GM19238 (cell line): ENCODE results near the gene NFS1.

Experiments used
- DNase-seq: peaks from one replicate; pipeline ENCODE4 v3.0.0; 2011; ENCODE audit warnings: low spot score; ENCODE audit not compliant: insufficient read length

NFS1 gene

DNA sequence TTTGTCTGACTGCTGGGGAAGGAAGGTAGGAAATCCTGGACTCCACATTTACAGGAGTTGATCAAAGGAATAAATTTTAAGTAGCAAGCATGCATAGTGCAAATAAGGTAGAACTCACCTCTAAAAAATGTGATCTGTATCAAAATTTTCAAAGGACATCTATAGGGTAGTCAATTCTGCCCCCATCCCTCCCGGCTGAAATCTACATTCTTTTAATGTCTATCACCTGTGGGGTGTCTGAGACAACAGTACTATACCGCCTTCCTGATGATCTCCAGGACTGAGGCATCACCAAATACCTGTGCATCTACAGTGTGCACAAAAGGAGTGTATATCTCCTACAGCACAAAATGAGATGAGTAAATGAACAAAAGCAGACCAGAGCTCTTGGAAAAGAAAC, 54.3 kb downstream of the NFS1 start:
- DNase-seq = no peak

DNA sequence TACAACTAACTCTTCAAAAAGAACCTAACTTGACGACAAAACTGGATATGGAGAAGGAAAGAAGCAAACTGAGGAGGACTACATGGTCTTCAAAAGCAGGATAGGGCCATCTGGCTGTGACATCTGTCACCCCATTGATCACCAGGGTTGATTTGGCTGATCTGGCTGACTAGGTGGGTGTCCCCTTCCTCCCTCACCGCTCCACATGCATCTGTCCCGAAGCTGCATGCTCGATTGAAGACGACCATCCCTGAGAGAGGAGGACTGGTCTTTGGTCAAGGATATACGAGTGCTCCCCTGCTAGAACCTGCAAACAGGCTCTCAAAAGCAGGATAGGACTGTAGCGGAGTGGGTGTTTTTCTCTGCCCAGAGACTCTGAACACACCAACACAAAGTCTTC, 56.1 kb downstream of the NFS1 start:
- no peak for DNase-seq

DNA sequence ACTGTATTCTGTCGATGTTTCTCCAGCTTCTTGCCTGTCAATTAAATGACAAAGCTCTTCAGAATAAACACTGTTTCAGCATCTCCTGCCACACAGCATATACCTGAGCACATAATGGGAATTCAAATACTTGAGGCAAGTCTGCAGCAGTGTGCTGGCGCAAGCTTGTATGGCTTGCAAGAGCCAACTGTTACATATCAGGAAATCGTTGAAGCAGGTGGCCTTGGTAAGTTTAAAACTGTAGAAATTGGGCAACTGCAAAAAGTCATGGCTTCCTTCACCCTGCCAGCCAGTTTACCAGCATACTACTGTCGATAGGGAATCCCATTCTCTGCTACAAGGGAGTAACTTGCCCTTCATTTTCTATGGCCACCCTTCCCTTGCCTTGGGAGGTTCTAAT, 57.4 kb downstream of the NFS1 start:
- DNase-seq = no peak

DNA sequence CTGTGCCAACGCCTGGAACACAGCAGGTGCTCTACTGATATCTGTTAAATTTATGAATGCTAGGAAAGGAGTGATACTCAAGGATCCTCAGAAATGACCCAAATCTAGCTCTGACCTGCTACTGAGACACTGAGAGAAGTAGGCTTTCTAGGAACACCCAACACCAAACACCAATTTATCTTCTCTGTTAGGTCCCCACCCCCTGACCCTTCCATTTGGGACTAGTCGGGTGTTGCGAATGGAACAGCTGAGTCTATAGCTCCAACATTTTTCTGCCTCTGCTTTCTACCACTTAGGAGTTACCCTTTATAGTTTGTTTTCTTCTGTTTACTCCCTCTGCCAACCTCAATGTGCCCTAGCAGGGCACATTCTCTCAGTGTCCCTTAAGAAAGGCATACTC, 58.4 kb downstream of the NFS1 start:
- no peak for DNase-seq

DNA sequence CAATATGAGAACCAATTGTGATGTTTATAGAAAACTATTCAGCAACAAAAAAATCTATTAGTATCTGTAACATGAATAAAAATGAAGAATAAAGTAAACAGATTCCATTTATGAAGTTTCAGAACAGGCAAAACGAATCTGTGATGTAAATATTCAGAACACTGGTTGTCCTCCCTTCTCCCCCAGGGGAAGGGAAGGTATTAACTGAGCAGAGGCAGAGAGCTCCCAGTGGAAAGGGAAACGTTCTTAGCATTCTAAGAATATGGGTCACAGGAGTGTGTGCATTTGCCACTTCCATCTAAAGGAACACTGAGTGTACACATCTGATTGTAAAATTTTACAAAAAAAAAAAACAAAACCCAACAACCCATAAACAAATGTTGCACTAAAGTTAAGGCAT, 60.4 kb downstream of the NFS1 start:
- DNase-seq = no peak

DNA sequence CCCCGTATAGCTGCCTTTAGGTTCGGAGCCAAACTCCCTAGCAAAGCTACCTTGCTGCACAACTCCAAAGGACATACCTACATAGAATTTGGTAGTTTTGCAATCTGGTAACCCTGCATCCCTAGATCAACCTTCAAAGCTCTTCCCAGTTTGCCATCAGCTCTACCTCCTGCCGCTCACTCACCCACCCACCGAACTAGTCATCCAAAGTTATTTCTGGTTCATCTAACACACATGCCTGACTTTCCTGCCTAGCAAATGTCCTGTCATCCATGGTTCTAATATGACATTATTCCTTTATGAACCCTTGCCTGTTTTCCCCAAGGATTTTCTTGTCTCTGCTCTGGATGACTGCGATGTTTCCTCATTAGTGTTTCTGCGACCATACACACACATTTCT, 61.9 kb downstream of the NFS1 start:
- DNase-seq = no peak

DNA sequence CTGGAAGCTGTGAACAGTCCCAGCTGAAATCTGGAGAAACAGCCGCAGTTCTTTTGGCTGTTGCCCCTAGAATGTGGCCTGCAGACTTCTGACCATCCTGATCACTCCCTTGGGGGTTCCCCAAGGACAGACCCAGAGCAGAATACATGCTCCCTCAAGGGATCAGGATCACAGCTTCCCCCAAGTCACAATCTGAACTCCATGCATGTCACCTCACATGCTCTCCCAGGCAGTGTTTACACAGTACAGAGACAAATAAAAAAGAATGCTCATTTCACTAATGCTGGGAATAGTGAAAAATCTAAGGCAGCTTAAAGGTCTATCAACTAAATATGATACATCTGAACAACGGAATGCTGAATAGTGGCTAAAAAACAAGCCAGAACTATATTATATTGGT, 63.1 kb downstream of the NFS1 start:
- DNase-seq = no peak

DNA sequence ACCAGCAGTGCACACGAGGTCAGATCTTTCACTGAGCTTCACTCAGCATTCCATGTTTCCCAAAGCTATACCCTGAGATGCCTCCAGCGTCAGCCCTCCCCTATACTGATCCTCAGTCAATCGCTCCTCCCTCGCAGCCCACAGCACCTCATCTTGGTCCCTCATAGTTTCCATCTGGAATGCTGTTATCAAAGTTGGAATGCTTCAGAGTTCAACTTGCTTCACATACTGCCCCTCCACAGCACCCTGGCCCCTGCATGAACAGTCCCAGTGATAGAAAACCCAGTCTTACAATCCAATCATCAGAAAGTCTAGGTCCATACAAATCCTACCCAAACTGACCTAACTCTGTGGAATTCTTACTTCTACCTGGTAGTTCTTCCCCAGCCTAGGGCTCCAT, 63.5 kb downstream of the NFS1 start:
- DNase-seq = no peak

DNA sequence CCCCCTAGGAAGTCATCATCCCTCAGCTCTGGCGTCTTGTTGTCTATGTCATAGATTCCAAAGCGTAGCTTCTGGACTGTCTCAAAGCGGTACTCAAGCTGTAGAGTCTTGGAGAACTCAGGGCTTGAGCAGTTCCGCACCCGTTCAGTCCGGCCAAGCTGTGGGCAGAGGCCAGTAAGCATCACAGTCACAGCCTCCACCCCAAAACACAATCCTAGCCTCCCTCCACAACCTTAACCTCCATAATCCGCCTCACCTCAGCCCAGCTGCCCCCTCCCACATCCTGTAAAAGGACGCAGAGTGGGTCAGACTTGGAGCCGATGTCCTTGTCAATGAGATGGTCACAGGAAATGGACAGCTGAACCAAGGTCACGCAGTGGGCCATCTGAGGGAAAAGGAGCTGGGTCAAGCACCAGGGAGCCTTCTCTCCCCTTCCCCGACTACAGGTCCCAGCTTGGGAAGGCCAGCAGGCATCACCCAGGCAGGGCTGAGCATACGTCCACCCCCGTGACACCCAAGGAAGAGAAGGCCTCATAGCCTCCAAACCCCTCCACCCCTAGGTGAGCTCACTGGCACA, 66.5 kb downstream of the NFS1 start:
- DNase-seq = no peak

DNA sequence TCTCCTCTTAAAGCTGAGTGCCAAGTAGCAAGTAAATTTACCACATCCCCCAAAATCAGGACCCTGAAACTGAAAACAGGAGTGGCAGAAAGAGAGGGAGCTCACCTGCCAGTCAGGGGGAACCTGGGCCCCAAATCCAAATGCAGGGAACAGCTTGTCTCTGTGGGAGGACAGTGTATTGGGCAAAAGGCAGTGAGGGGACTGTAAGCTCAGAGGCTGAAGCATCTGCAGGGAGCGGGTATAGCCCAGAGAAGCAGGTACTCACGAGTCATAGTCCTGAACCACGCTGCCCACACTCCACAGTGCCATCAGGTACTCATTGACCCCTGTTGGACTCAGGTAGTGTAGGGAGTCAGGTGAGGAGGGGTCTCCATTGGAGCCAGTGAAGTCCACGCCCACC, 68.5 kb downstream of the NFS1 start:
- DNase-seq = no peak

DNA sequence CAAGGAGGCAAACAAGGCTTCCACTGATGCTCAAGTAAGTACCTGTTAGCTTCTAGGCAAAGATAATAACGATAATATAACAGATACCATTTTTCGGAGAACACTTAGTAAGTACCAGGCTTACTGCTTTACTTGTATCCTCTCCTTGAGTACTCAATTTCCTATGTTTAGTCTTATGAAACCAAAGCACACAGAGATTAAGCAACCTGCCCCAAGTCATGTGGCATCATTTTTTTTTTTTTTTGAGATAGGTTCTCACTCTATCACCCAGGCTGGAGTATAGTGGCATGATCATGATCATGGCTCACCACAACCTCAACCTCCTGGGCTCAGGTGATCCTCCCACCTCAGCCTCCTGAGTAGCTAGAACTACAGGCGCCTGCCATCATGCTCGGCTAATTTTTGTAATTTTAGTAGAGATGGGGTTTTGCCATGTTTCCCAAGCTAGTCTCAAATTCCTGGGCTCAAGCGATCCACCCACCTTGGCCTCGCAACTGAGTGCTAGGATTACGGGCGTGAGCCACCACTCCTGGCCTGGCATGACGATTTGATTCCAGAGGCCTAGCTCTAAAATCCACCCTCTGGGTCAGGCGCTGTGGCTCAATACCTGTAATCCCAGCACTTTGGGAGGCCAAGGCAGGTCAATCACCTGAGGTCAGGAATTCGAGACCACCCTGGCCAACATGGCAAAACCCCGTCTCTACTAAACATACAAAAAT, 69.6 kb downstream of the NFS1 start:
- DNase-seq = no peak

DNA sequence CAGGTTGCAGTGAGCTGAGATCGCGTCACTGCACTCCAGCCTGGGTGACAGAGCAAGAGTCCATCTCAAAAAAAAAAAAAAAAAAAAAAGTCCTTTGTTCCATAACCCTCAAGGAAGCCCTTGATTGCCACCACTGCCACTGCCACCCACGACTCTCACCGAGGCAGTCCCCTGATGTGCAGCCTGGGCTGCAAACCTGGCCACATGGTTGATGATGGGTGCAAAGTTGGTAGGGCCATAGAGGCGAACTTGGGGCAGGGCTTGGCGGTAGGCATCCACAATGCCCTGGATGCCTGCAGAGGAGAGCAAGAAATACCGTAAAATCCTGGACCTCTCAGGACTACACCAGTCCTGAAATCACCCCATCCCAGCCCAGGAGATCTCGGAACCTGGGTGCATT, 72.0 kb downstream of the NFS1 start:
- DNase-seq = no peak

DNA sequence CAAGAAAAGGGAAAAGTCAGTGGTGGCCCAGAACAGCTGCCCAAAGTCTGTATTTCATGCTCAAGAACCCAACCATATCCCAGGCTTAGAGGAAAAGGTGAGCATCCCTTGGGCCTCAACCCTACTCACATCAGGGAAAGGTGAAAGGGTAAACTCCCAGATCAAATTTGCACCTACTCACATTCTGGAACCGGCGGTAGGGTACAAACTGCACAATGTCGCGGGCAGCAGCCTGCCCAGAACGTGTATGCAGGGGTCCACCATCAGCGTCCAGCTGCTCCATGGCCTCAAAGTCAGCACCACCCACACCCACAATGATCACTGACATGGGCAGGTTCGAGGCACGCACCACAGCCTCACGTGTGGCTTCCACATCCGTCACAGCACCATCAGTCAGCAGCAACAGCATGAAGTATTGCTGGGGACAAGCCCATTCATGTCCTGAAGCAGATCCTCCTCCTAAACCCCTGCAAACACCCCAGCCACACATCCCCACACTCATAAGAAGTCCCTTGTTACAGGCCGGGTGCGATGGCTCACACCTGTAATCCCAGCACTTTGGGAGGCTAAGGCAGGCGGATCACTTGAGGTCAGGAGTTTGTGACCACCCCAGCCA, 72.7 kb downstream of the NFS1 start:
- DNase-seq = no peak

DNA sequence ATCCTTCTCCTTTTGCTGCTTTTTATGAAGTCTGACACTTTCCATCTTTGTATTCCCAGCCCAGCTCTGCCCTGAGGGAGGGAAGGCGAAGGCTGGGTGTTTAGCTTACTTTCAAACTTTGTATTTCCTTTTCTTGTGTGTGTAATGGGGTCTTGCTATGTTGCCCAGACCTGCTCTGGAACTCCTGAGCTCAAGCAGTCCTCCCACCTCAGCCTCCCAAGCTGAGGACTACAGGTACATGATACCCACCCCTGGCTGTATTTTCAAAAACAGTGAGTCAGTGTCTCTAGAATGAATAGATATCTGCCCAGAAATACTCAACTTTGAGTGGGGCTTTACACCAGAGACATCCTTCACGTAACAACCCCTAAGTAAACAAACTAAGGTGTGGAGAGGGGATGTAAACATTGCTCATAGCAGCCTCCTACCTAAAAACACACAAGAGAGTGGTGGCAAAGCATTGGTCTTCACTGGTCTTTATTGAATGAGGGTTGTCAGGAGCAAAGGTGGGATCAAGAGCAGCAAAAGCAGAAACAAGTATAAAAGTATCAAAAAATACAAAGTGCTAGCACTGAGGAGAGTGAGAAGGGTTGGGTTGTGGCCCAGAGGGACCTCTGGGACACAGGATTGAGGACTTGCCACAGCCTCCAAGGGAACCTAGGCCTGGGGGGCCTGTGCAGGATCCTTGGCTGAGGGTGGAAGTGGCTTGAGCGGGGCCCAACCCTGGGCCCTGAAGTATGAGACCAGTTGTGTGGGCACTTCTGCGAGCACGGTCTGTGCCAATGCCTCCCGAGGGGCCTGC, 73.4 kb downstream of the NFS1 start:
- no peak for DNase-seq

DNA sequence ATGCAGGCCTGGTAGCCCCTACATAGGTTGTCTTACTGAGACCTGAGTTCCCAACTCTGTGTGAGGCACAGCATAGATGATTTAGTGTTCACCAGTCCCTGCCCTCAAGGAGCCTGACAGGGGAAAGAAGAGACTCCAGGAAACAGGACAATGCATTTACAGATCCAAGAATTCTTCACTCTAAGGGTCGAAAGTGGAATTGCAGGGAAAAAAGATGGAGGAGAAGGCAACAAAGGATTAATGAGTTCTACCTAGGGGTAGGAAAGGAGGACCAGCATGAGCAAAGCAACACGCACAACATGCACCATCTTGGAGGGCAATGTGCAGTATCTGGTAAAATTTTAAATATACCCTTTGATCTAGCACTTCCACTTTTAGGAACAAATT, 77.6 kb downstream of the NFS1 start:
- no peak for DNase-seq

DNA sequence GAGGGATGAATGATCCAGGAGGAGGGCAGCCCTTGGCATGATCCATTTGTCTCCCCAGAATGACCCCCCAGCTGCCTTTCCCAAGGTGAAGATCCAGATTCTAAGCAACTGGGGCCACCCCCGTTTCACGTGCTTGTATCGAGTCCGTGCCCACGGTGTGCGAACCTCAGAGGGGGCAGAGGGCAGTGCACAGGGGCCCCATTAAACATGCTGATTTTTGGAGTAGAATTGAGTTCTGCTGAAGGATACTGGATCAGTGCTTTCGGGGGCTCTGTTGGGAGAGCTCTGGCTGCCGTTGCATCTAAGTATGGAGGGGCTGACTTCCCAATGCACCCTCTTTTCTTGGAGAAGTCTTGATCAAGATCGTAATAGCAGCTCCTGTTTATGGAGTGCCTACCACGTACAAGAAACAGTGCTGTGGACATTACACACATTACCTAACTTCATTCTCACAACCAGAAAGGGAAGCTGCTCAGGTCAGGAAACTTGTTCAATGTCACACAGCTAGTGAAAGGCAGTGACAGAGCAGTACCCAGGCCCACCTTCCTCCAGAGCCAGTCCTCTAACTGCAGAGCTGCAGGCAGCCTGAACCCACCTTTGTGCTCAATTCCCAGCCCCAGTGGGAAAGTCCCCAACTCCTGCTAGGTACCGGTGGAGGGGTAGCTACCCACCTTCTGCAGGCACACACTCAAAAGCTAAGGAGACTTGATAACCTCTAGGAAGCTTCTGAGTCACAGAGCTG, 78.2 kb downstream of the NFS1 start:
- DNase-seq = no peak

DNA sequence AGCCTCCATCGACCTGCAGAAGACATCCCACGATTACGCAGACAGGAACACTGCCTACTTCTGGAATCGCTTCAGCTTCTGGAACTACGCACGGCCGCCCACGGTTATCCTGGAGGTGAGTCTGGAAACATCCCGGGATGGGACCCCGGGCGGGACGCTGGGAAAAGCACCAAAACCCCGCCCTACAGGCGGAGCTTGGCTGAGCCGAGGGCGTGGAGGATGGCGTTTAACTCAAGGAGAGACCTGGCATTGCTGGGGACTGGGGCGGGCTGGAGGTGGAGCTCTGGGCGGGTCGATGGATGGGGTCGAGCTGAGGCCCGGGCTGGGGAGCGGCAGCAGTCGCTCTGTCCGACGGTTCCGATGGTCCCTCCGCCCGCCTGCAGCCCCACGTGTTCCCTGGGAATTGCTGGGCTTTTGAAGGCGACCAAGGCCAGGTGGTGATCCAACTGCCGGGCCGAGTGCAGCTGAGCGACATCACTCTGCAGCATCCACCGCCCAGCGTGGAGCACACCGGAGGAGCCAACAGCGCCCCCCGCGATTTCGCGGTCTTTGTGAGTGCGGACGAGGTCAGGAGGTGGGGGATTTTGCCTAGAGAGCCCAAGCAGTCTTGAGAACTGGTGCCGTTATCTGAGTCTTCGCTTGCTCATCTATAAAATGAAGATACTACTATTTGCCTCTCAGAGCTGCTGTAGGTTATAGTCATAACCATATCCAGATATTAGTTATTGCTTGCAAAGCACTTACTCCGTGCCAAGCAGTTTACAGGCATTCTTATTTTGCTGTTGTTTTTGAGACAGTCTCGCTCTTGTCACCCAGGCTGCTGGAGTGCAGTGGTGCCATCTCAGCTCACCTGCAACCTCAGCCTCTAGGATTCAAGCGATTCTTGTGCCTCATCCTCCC, 79.7 kb downstream of the NFS1 start:
- DNase-seq = peak; percentile 77

DNA sequence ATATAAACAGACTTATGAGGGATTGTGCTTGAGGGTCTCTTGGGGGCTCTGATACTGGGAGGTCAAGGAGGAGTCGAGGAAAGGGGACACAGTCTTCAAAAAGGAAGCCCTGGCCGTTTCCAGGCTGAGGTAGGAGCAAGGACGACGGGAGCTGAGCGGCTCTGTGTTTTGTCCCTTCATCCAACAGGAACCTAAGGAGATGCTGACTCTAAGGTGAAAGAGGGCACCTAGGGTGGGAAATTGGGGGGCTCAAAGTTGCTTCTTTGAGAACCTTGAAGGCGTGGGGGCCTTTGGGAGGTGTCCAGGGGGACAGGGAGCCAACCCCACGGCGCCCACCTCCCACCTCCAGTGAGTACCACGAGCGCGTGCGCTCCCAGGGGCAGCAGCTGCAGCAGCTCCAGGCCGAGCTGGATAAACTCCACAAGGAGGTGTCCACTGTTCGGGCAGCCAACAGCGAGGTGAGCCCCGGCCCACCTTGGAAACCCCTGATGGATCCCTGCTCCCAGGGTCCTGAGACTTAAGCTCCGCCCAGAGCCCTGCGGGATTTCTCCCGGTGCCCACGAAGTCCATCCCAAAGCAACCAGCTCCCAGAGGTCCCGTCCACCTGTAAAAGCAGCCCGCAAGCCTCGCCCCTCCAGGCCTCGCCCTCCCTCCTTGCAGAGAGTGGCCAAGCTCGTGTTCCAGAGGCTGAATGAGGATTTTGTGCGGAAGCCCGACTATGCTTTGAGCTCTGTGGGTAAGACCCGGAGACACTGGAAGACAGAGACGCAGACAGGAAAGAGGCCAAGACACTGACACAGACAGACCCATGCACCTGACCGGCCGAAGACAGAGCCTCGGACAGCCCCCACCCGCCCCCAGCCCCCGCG, 80.7 kb downstream of the NFS1 start:
- no peak for DNase-seq
